CD4-positive, alpha-beta T cell (primary cell): Measurements from ENCODE around the gene FCER2. TPM values are rescaled to one million over a fixed set of nuclear protein-coding genes. Genes with fewer than 3 reads are reported as not detected.
A peak's percentile ranks its signal among the peaks of the same experiment; 100 is the strongest.

Experiments used
- ATAC-seq: fragments of 200-7000 bp; cut with Tn5 transposase; one replicate; pipeline ENCODE4 v1.10.0; 2022; ENCODE audit warnings: mild to moderate bottlenecking; ENCODE audit not compliant: poor library complexity
- CTCF ChIA-PET: fragments of 350-600 bp; sonication (Branson Sonifier 250); formaldehyde crosslinking; loops from one replicate; lab custom pipeline; 2021; ENCODE audit warnings: antibody characterized with exemption, inconsistent platforms; lab: Charles Lee
- POLR2A ChIA-PET: fragments of 350-600 bp; sonication (Branson Sonifier 250); formaldehyde crosslinking; loops from one replicate; lab custom pipeline; 2021; ENCODE audit warnings: antibody characterized with exemption, inconsistent platforms; lab: Charles Lee
- DNase-seq, 14 experiments: peaks; one replicate each; pipeline ENCODE4 v3.0.0-alpha.2; 2013 to 2020; ENCODE audit warnings: mixed read lengths in 2 of 14
- H3K27ac ChIP-seq, 2 donors: one replicate each; pipeline versions ENCODE4 v1.5.1 to v1.7.0; 2013; ENCODE audit warnings: low read length in 2 of 2, low read depth in 1 of 2, mild to moderate bottlenecking in 1 of 2
- H3K27me3 ChIP-seq, 2 experiments: 1 replicate in 1 of 2; 2 replicates in 1 of 2; pipeline versions ENCODE4 v1.6.1 to v1.7.0; 2013; ENCODE audit warnings: low read length in 2 of 2, control low read depth in 1 of 2, mild to moderate bottlenecking in 1 of 2, moderate library complexity in 1 of 2; ENCODE audit not compliant: insufficient read depth in 2 of 2, control insufficient read depth in 1 of 2
- H3K36me3 ChIP-seq: one replicate; pipeline ENCODE4 v1.6.1; 2013; ENCODE audit warnings: low read length, control low read depth; ENCODE audit not compliant: insufficient read depth
- H3K4me1 ChIP-seq: one replicate; pipeline ENCODE4 v1.6.1; 2013; ENCODE audit warnings: low read length, control low read depth; ENCODE audit not compliant: insufficient read depth
- H3K4me3 ChIP-seq: one replicate; pipeline ENCODE4 v1.5.1; 2013; ENCODE audit warnings: mild to moderate bottlenecking, low read length, moderate library complexity
- H3K9me3 ChIP-seq, 2 experiments: 1 replicate in 1 of 2; 2 replicates in 1 of 2; pipeline versions ENCODE4 v1.6.1 to v1.7.0; 2013; ENCODE audit warnings: low read length in 2 of 2, mild to moderate bottlenecking in 2 of 2, control low read depth in 1 of 2, moderate library complexity in 1 of 2; ENCODE audit not compliant: control insufficient read depth in 1 of 2, insufficient read depth in 1 of 2
- H3K27ac Mint-ChIP-seq: one replicate; pipeline ENCODE4 v1.8.0; 2020; ENCODE audit warnings: mixed read lengths
- H3K27me3 Mint-ChIP-seq: one replicate; pipeline ENCODE4 v1.8.0; 2021; ENCODE audit warnings: mixed read lengths
- H3K36me3 Mint-ChIP-seq: one replicate; pipeline ENCODE4 v1.8.0; 2021; ENCODE audit warnings: low read depth, mixed read lengths
- H3K4me1 Mint-ChIP-seq: one replicate; pipeline ENCODE4 v1.8.0; 2021; ENCODE audit warnings: low read depth, mixed read lengths
- H3K4me3 Mint-ChIP-seq: one replicate; pipeline ENCODE4 v1.8.0; 2020; ENCODE audit warnings: mild to moderate bottlenecking, mixed read lengths
- H3K9me3 Mint-ChIP-seq: one replicate; pipeline ENCODE4 v1.8.0; 2020; ENCODE audit warnings: mixed read lengths
- intact Hi-C, 2 experiments: fragments of 100-400 bp; cut with DNase I in 1 of 2; cut with micrococcal nuclease in 1 of 2; formaldehyde crosslinking; loops; one replicate each; pipeline versions ENCODE4 v1.15.1 to v1.9.0; 2023 to 2025; cut with DNase I, micrococcal nuclease
- total RNA-seq, 174 experiments: library from RNA in 2 of 174; stranded (reverse) in 2 of 174; gene quantifications; one replicate each; pipeline ENCODE4 v1.2.3 and lab custom pipeline; 2021 to 2026
- TF ChIP-seq, protein P1 (sequence below): fragments of 200-600 bp; IDR thresholded peaks from one replicate; pipeline ENCODE4 v1.8.0; 2022; ENCODE audit warnings: antibody characterized with exemption, mild to moderate bottlenecking

Gene FCER2
- total RNA-seq, 2 experiments from 2014 or later: not detected

DNA sequence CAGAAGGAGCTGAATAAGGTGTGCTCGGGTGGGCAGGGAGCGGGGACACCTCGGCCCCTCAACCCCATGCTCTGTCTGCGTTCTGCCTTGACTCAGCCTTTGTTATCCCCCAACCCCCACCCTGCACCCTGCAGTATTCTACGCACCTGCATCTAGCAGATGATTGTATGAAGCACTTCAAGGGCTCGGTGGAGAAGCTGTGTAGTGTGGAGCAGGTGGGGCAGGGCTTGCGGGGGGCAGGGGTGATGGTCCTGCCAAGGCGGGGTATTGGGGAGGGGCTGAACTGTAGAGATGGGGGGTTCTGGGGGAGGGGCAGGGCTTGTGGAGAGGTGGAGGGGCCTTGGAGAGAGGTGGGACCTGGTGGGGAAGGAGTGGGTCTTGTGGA lies 58.9 kb downstream of the FCER2 start:
- H3K4me3 ChIP-seq: no peak overlapping the region
- TF ChIP-seq, protein P1, sequence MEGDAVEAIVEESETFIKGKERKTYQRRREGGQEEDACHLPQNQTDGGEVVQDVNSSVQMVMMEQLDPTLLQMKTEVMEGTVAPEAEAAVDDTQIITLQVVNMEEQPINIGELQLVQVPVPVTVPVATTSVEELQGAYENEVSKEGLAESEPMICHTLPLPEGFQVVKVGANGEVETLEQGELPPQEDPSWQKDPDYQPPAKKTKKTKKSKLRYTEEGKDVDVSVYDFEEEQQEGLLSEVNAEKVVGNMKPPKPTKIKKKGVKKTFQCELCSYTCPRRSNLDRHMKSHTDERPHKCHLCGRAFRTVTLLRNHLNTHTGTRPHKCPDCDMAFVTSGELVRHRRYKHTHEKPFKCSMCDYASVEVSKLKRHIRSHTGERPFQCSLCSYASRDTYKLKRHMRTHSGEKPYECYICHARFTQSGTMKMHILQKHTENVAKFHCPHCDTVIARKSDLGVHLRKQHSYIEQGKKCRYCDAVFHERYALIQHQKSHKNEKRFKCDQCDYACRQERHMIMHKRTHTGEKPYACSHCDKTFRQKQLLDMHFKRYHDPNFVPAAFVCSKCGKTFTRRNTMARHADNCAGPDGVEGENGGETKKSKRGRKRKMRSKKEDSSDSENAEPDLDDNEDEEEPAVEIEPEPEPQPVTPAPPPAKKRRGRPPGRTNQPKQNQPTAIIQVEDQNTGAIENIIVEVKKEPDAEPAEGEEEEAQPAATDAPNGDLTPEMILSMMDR: no peak
- intact Hi-C loops: no loop called here
- peak overlapping the region; percentile 17 for H3K27ac Mint-ChIP-seq
- ChIA-PET CTCF (interaction anchor here (0.8 kb wide), 1 partner anchor 9 kb away, joined by 3 read pairs; no protein-coding TSS in a partner anchor), POLR2A (interaction anchor here (2.3 kb wide), 1 partner anchor 14 kb away, joined by 9 read pairs; the partner anchor contains the start of genes PET100 and XAB2)
- no peaks in the 10 kb centered on the region for H3K27me3 Mint-ChIP-seq
- peaks cover 29% of the 10 kb centered on the region for H3K4me1 ChIP-seq
- H3K27me3 ChIP-seq: no peaks in the 10 kb centered on the region
- DNase-seq (peak in 1 of 14 experiments; percentile 34), ATAC-seq (no peak)
- H3K36me3 ChIP-seq: peaks cover 55% of the 10 kb centered on the region
- H3K36me3 Mint-ChIP-seq: peaks cover 35% of the 10 kb centered on the region
- H3K27ac ChIP-seq: no peak overlapping the region
- H3K9me3 Mint-ChIP-seq: no peaks in the 10 kb centered on the region
- H3K9me3 ChIP-seq: no peaks in the 10 kb centered on the region
- H3K4me1 Mint-ChIP-seq: peaks cover 19% of the 10 kb centered on the region
- no peak overlapping the region for H3K4me3 Mint-ChIP-seq

DNA sequence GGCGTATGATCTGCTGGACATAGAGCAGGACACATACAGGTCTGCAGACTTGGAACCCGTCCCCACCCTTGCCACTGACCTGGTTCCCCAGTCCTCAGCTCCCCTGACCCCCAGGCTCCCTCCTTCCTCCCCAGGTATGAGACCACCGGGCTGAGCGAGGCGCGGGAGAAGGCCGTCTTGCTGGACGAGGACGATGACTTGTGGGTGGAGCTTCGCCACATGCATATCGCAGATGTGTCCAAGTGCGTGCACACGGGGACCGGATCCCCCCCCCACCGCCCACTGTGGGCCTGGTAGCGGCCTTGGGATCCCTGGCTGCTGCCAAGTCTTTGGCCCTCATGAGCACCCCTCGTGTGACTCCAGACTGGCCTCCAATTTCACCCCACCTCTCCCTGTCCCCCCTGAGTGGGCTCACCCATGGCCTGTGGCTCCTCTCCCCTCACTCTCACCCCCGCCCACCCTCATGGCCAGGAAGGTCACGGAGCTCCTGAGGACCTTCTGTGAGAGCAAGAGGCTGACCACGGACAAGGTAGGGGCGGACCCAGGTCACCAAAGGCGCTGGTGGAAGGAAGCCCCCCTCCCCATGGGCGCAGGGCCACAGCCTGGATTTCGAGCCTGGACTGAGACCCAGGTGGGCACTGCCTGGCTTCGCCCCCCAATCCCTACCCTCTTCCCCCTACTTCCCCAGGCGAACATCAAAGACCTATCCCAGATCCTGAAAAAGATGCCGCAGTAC lies 59.5 kb downstream of the FCER2 start:
- no peak for ATAC-seq
- CTCF ChIA-PET: interaction anchor here (0.8 kb wide), 1 partner anchor 9 kb away, joined by 3 read pairs; no protein-coding TSS in a partner anchor

DNA sequence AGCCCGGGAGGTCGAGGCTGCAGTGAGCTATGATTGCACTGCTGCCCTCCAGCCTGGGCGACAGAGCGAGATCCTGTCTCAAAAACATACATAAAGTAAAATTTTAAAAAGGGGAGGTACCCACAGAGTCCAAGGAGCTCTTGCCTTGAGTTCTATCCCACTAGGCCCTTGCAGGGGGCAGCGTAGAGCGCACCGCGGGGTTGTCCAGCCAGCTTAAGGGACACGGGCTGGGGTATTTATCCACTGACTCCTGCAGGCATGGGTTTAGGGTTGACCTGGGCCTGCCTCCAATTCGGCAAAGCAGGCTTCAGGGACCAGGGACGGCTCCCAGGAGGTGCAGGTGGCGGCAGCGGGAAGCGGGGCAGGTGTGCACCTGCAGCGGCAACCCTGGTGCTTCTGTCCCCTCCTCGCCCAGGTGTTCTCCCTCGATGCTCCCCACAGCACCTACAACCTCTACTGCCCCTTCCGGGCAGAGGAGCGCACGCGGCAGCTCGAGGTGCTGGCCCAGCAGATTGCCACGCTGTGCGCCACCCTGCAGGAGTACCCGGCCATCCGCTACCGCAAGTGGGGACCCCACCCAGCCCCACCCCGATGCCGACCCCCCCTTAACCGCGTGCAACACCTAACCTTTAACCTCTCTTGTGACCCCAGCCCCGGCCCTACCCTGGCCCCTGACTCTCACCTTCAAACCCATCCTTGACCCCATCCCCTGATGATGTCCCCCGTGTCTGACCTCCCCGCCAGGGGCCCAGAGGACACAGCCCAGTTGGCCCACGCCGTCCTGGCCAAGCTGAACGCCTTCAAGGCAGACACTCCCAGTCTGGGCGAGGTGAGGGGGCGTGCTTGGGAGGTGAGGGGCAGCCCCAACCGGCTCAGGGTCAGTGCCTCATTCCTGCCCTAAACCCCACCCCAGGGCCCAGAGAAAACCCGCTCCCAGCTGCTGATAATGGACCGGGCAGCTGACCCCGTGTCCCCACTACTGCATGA lies 60.3 kb downstream of the FCER2 start:
- no peak overlapping the region for H3K4me3 ChIP-seq
- no peak overlapping the region for H3K27ac ChIP-seq
- no peak overlapping the region for H3K27ac Mint-ChIP-seq
- no peaks in the 10 kb centered on the region for H3K27me3 ChIP-seq
- ChIA-PET POLR2A (interaction anchor here (0.5 to 2.3 kb wide), 3 partner anchors 12 to 1129 kb away, joined by 3 to 9 read pairs (median 6); partner anchors contain the start of genes PET100 and XAB2), CTCF (no interaction called here)
- ATAC-seq: no peak
- peaks cover 46% of the 10 kb centered on the region for H3K36me3 ChIP-seq
- H3K4me1 Mint-ChIP-seq: peaks cover 29% of the 10 kb centered on the region
- TF ChIP-seq, protein P1: no peak
- intact Hi-C loops: no loop called here
- H3K4me3 Mint-ChIP-seq: no peak overlapping the region
- H3K4me1 ChIP-seq: peaks cover 39% of the 10 kb centered on the region
- no peak for DNase-seq
- no peaks in the 10 kb centered on the region for H3K27me3 Mint-ChIP-seq
- H3K9me3 ChIP-seq: no peaks in the 10 kb centered on the region
- peaks cover 35% of the 10 kb centered on the region for H3K36me3 Mint-ChIP-seq
- H3K9me3 Mint-ChIP-seq: no peaks in the 10 kb centered on the region

More for the DNA sequence above, 59.5 kb downstream of the FCER2 start:
- no peaks in the 10 kb centered on the region for H3K9me3 Mint-ChIP-seq
- H3K36me3 Mint-ChIP-seq: peaks cover 30% of the 10 kb centered on the region
- TF ChIP-seq, protein P1: no peak
- DNase-seq: peak in 1 of 14 experiments; percentile 28
- no peaks in the 10 kb centered on the region for H3K9me3 ChIP-seq
- no peak overlapping the region for H3K4me3 Mint-ChIP-seq
- H3K4me1 Mint-ChIP-seq: peaks cover 25% of the 10 kb centered on the region
- peaks cover 54% of the 10 kb centered on the region for H3K36me3 ChIP-seq
- H3K27ac ChIP-seq: no peak overlapping the region
- no peak overlapping the region for H3K4me3 ChIP-seq
- H3K4me1 ChIP-seq: peaks cover 34% of the 10 kb centered on the region
- intact Hi-C loops: no loop called here
- POLR2A ChIA-PET: interaction anchor here (2.3 kb wide), 1 partner anchor 13 kb away, joined by 9 read pairs; the partner anchor contains the start of genes PET100 and XAB2
- no peaks in the 10 kb centered on the region for H3K27me3 ChIP-seq
- H3K27me3 Mint-ChIP-seq: no peaks in the 10 kb centered on the region
- no peak overlapping the region for H3K27ac Mint-ChIP-seq
